Thyroid gland (tissue), 4 donors: ENCODE results near the gene MTG2. TPM values are rescaled to one million over a fixed set of nuclear protein-coding genes. Genes with fewer than 3 reads are reported as not detected.

Experiments used
- DNase-seq, 2 donors: peaks; one replicate each; pipeline ENCODE4 v3.0.0-alpha.2; 2019
- H3K27ac ChIP-seq, 3 donors: fragments of 200-600 bp; sonication (generic); 1 replicate in 2 of 3; 2 replicates in 1 of 3; pipeline ENCODE4 v1.5.1; 2016 to 2019; ENCODE audit warnings: mild to moderate bottlenecking in 1 of 3, moderate library complexity in 1 of 3
- H3K27me3 ChIP-seq: fragments of 200-600 bp; sonication (generic); one replicate; pipeline ENCODE4 v1.5.1; 2019
- H3K36me3 ChIP-seq, 2 donors: fragments of 200-600 bp; sonication (generic); one replicate each; pipeline ENCODE4 v1.5.1; 2016 to 2019
- H3K4me1 ChIP-seq, 2 donors: fragments of 200-600 bp; sonication (generic); one replicate each; pipeline ENCODE4 v1.5.1; 2017 to 2019
- H3K4me3 ChIP-seq, 3 donors: fragments of 200-600 bp; sonication (generic); replicated peaks in 1 of 3; 1 replicate in 2 of 3; 2 replicates in 1 of 3; pipeline ENCODE4 v1.5.1; 2016; ENCODE audit warnings: mild to moderate bottlenecking in 1 of 3
- H3K9me3 ChIP-seq: fragments of 200-600 bp; sonication (generic); one replicate; pipeline ENCODE4 v1.5.1; 2017
- POLR2A ChIP-seq, 2 donors: fragments of 450-650 bp; IDR thresholded peaks; one replicate each; pipeline ENCODE4 v1.6.1; 2017; ENCODE audit warnings: antibody characterized with exemption in 2 of 2, mild to moderate bottlenecking in 2 of 2, moderate library complexity in 1 of 2
- WGBS, 2 donors: methylation state at CpG; one replicate each; pipeline ENCODE4 v1.1.5; 2017; 5-methylcytosine and 5-hydroxymethylcytosine counted together
- intact Hi-C: fragments of 100-400 bp; cut with DNase I; formaldehyde crosslinking; loops from one replicate; pipeline ENCODE4 v1.15.1; 2023
- total RNA-seq, 4 donors: library from RNA; depleted of rRNA; stranded (reverse); fragments of >200 nt; gene quantifications; one replicate each; pipeline ENCODE4 v1.2.3, GENCODE V29; 2016
- TF ChIP-seq, protein P1 (sequence below), 6 experiments: fragments of 200-600 bp in 3 of 6; fragments of 450-650 bp in 3 of 6; sonication (generic) in 3 of 6; IDR thresholded peaks; one replicate each; pipeline ENCODE4 v1.5.1; 2016 to 2019; ENCODE audit warnings: antibody characterized with exemption in 6 of 6, mild to moderate bottlenecking in 2 of 6, inconsistent platforms in 1 of 6, moderate library complexity in 1 of 6

MTG2 gene
- total RNA-seq, 4 donors from 2014 or later: 21.6 to 38.2 (median 33.4) TPM

DNA sequence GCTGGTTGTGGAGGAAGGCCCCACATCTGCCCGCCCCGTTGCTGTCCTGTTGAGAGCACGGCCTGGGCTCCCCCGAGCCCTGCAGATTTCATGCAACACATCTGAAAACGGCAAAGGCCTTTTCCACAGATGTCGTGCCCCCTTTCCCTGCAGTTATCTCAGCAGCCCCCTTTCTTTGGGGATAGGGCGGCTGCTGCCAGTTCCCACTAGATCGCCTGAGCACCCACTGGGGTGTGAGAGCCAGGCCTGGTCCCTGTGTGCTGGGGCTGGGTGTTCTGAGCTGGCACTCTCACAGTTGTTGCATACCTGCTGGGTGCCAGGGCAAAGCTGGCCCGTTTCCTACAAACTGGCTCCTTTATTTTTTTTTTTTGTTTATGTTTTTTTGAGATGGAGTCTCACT is 12.3 kb upstream of the MTG2 start:
- no peak overlapping the region for H3K27ac ChIP-seq
- no peaks in the 10 kb centered on the region for H3K4me1 ChIP-seq
- 86 to 89% methylated on average over 9 of the region's 9 CpGs for WGBS, 2 donors
- no peak for TF ChIP-seq POLR2A (IDR thresholded peaks at IDR 0.05)
- TF ChIP-seq, protein P1, sequence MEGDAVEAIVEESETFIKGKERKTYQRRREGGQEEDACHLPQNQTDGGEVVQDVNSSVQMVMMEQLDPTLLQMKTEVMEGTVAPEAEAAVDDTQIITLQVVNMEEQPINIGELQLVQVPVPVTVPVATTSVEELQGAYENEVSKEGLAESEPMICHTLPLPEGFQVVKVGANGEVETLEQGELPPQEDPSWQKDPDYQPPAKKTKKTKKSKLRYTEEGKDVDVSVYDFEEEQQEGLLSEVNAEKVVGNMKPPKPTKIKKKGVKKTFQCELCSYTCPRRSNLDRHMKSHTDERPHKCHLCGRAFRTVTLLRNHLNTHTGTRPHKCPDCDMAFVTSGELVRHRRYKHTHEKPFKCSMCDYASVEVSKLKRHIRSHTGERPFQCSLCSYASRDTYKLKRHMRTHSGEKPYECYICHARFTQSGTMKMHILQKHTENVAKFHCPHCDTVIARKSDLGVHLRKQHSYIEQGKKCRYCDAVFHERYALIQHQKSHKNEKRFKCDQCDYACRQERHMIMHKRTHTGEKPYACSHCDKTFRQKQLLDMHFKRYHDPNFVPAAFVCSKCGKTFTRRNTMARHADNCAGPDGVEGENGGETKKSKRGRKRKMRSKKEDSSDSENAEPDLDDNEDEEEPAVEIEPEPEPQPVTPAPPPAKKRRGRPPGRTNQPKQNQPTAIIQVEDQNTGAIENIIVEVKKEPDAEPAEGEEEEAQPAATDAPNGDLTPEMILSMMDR (IDR thresholded peaks at IDR 0.05): no peak
- no peaks in the 10 kb centered on the region for H3K27me3 ChIP-seq
- H3K36me3 ChIP-seq: peaks cover 16 to 21% of the 10 kb centered on the region in 2 donors
- H3K9me3 ChIP-seq: no peaks in the 10 kb centered on the region
- no peak overlapping the region for H3K4me3 ChIP-seq
- DNase-seq: no peak
- intact Hi-C loops: no loop called here

DNA sequence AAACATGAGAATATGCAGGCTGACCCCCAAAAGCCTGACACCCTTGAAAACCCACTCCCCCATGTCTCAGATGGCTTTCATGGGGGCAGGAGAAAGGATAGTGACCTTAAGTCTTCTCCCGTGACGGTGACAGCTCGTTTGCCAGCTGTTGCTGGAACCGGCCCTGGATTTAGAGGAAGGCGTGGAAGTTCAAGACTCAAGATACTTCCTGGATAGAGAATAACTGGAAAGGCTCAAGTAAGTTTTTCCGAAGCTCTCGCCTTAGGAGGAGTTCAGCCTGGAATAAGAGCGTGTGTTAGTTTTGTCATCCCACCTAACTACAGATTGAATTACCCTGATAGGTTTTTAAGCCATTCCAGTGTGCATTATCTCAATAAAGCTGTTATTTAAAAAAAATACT is 11.6 kb upstream of the MTG2 start:
- TF ChIP-seq POLR2A (IDR thresholded peaks at IDR 0.05): no peak
- TF ChIP-seq, protein P1 (IDR thresholded peaks at IDR 0.05): no peak
- 83 to 88% methylated on average over 8 of the region's 8 CpGs for WGBS, 2 donors
- Histone ChIP-seq H3K4me3 (no peak overlapping the region), H3K36me3 (peaks cover 9 to 14% of the 10 kb centered on the region in 2 donors), H3K27ac (no peak overlapping the region), H3K27me3 (no peaks in the 10 kb centered on the region), H3K9me3 (no peaks in the 10 kb centered on the region), H3K4me1 (no peaks in the 10 kb centered on the region)
- no peak for DNase-seq
- intact Hi-C loops: no loop called here

DNA sequence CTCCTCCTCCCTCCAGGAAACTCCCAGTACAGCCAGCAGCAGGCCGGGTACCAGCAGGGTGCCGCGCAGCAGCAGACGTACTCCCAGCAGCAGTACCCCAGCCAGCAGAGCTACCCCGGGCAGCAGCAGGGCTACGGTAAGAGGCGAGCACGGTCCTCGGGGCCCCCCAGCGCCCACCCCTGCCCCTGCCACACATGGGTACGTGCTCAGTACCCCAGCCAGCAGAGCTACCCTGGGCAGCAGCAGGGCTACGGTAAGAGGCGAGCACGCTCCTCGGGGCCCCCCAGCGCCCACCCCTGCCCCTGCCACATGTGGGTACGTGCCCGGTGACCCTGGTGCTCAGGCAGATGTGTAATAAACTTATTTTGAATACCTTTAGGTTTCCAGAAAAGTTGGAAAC is 10.2 kb upstream of the MTG2 start:
- intact Hi-C loops: no loop called here
- Histone ChIP-seq H3K36me3 (peaks cover 8 to 10% of the 10 kb centered on the region in 2 donors), H3K27me3 (no peaks in the 10 kb centered on the region), H3K27ac (no peak overlapping the region), H3K4me1 (no peaks in the 10 kb centered on the region), H3K9me3 (no peaks in the 10 kb centered on the region), H3K4me3 (no peak overlapping the region)
- DNase-seq: no peak
- no peak for TF ChIP-seq POLR2A (IDR thresholded peaks at IDR 0.05)
- TF ChIP-seq, protein P1 (IDR thresholded peaks at IDR 0.05): no peak
- 96 to 100% methylated on average over 3 to 17 of the region's 18 CpGs for WGBS, 2 donors

DNA sequence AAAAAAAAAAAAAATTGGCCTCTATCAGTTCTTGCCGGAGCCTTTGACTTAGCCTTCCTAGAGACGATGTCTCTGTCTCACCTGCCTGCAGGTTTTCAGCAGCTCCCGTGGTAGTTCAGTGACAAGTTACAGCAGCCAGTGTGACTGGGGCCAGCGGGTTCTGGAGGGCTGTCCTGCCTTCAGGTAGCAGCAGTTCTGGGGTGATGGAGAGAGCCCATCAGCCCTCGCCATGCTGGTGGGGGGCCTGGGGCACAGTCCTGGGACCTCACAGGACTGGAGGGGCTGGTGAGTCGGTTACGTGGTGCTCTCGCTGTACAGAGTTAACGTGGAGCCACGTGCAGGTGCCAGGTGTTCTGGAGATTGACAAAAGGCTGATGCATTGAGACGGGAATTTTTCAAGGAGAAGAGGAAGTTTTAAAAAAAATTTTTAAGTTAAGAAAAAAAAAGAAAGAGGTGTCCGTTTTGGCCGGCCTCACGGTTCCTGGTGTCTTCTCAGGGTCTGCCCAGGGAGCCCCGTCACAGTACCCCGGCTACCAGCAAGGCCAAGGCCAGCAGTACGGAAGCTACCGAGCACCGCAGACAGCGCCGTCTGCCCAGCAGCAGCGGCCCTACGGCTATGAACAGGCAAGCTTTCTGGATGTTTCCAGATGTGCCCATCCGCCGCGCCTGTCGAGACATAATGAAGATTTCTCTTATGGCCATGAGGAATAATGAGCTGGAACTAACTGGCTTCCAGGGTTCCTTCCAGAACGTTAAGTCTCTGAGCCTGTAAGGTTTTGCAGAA is 8.6 kb upstream of the MTG2 start:
- intact Hi-C loops: no loop called here
- 92 to 94% methylated on average over 28 of the region's 28 CpGs for WGBS, 2 donors
- no peak overlapping the region for H3K27ac ChIP-seq

More for the DNA sequence above, 8.6 kb upstream of the MTG2 start:
- Histone ChIP-seq H3K27me3 (no peaks in the 10 kb centered on the region), H3K36me3 (peaks cover 12 to 13% of the 10 kb centered on the region in 2 donors), H3K4me1 (no peaks in the 10 kb centered on the region), H3K9me3 (no peaks in the 10 kb centered on the region), H3K4me3 (no peak overlapping the region)
- TF ChIP-seq, protein P1 (IDR thresholded peaks at IDR 0.05): no peak
- TF ChIP-seq POLR2A (IDR thresholded peaks at IDR 0.05): no peak
- DNase-seq: no peak
